Stimulated activated CD4-positive, alpha-beta T cell treated with anti-CD3 and anti-CD28 coated beads, Interleukin-2, amount 100 ng/mL, for 48 hours (primary cell): ENCODE results near the gene SUN3.
"Not testable (repeated sequence)": the region's sequence is repeated elsewhere in the genome, so short reads cannot be mapped to it uniquely, and the experiment has no call there.

ENCODE experiments used
- DNase-seq, 2 donors: peaks; one replicate each; pipeline ENCODE4 v3.0.0-alpha.2; 2020

Gene SUN3

DNA sequence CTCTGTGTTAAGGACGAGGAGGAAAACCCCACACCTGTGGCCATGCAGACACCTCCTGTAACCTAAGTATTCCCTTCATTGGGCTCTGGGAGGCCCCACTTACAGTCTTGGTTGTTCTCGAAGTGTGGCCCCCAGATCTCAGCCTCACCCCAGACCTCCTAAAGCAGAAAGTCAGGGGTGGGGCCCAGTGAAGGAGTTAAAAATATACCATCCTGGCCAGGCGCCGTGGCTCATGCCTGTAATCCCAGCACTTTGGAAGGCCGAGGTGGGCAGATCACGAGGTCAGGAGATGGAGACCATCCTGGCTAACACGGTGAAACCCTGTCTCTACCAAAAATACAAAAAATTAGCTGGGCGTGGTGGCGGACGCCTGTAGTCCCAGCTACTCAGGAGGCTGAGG is 86.3 kb downstream of the SUN3 start:
- DNase-seq: not testable (repeated sequence)

DNA sequence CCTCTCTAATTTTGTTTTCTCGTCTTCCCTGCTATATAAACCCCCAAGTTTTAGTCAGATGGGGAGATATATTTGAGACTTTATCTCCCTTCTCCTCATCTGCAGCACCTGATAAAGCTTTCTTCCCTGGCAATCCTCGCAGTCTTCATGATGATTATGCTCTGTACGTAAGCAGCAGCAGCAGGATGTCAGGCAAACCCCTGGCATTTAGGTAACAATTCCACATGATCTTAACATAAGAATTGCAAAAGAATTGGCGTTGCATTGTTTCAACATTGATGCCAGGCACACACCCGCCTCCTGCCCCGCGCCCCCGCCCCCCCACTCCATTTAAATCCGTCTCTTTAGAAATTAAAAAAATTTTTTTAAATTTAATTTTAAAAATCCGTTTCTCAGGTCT is 86.8 kb downstream of the SUN3 start:
- DNase-seq: no peak

DNA sequence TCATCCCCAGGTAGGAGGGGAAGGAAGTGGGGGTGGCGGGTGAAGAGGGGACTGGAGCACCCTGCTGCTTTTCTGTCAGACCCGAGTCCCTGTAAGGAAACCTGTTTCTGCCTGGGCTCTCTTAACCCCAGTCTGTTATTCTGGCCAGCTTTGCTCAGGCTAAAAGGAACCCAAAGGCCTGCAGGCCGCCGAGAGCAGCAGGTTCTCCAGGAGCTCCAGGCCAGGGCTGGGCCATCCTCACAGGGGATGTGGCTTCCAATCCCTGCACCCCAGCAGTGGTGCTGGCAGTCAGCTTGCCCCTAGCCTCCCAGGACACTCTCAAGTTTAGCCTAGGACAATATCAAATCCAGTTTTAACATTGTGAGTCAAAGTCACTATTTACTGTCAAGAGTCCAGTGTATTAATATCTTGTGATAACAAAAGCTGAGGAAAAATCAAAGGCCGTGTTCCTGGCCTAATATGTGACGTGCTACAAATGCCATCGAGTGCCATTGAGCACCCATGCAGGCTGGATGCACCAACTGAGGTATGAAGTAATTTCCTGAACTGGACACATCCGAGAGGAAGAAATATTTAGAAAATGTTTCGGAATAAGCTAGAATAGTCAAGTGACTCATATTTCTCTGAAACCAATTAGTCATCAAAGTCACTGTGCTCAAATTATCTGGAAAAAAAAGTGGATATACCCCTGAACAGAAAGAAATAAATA is 87.6 kb downstream of the SUN3 start:
- DNase-seq: no peak

DNA sequence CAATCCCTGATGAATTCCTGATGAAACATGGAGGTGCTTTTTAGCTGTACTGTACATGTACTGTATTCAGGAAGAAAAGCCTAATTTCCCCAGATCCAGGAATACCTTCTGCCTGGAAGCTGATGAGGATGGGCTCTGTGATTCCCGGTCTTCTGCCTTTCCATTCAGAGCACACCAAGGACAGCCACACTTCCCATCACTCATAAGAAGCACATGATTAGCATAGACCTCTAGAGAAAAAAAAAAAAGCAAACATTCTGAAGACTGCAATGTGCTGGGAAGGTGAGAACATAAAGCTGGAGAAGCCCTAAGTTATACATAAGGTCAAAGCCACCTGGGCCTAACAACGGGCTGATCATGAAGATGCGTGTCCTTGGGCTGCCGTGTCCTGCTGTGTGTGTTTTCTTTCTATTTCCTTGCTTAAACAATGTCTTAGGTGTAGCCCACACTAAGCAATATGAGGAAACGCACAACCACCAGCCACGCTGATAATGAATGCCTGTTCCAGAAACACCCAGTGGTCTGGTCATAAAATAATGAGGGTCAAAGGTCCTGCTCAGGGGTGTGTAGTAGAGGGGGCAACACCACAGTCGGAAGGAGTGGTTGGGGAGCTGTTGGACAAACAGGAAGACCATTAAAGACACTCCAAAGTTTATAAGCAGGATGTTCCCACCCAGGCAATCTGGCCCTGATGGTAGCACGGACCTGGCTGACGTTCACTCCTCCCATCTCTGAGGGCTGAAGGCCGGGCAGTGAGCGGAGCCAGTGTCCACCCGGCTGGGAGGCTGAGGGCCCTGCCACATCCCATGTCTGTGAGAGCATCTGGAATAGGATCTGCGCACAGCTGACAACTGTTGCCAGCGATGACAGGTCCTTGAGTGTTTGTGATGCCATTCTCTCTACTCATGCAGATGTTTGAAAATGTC is 88.6 kb downstream of the SUN3 start:
- DNase-seq: no peak

DNA sequence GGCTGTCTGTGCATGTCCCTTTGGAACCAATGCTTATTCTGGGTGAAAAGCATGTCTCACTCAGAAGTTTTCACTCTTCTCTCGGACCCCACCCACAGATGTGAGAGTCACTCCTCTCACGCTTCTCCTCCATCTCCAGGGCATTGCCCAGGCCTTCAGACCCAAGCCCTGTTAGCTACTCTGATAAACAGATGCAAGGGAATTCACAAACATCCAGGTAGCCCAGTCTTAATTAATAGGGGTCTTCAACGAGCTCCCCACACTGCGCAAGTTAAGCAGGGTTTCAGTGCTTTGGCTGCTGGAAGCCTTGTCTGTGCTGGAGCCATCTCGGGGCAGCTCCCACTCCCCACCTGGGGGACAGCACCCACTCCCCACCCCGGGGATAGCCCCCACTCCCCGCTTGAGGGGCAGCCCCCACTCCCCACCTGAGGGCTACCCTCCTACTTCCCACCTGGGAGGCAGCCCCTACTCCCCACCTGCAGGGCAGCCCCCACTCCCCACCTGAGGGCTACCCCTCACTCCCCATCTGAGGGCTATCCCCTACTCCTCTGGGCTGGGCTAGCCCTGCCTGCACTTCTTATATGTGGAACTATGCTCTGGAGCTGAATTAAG is 89.4 kb downstream of the SUN3 start:
- no peak for DNase-seq

DNA sequence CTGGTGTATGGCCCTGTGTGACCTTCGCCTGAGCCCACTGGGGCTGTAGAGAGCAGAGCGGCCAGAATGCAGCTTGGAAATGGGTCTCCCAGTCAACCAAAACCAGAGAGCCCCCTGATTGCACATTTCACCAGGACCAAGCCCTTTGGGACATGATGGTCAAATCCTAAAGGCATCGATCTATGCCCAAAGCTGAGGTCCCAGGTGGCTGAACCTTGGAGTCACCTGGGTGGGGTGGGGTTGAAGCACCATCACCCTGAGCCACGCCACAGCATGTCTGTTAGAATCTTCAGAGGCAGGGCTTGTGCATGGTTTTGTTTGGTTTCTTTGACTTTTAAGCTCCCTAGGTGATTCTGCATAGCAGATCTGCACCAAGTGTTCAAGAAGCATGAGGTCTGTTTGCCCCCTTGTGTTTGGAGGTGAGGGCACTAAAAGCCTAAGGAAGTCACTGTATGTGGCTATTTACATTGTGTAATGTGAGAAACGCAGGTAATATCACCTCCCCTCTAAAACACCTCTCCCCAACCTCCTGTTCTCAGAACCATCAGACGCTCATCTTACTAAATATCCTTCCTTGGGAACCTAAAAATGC is 90.2 kb downstream of the SUN3 start:
- no peak for DNase-seq

DNA sequence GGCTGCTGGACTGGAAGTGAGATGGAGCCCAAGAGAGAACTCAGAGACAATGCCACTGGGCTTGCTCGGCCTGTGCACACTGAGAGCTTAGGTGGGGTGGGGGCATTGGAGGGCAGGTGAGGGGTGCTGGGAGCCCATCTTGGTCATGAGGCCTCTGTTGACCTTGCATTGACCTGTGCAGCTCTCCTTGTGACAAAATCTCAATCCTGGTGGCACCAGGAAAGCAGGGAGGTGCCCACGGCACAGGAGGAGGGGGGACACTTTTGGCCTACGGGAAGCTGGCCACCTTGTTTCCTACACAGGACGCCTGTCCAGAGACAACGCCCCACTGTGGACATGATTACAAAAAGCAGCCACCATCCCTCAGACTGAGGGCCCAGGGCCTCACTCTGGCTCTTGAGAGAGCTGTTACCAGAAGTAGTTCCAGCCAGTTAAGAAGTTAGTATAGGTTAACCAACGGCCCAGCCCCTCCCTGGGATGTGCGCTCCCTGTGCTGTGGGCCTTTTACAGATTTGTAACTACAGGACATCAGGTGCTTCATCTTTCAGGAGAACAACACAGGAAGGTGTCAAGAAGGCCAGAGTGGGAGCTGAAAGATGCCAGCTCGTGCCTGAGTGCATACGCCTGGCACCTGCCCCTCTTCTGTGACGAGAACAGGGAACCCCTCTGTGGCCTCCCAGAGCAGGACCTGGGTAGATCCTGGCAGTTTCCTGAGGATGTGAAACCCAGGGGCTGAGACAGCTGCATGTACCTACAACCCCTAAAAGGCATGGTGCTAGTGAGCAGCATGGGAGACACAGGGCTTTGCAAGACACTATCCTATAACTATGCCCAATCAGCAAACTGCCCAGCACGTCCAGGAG is 91.0 kb downstream of the SUN3 start:
- no peak for DNase-seq
